Measurements from ENCODE around the gene PXN. TPM values are rescaled to one million over a fixed set of nuclear protein-coding genes. Genes with fewer than 3 reads are reported as not detected.
"Not testable (repeated sequence)": the region's sequence is repeated elsewhere in the genome, so short reads cannot be mapped to it uniquely, and the experiment has no call there.

The PXN gene
- total RNA-seq, 1 donor from 2014 or later: 282 TPM

DNA sequence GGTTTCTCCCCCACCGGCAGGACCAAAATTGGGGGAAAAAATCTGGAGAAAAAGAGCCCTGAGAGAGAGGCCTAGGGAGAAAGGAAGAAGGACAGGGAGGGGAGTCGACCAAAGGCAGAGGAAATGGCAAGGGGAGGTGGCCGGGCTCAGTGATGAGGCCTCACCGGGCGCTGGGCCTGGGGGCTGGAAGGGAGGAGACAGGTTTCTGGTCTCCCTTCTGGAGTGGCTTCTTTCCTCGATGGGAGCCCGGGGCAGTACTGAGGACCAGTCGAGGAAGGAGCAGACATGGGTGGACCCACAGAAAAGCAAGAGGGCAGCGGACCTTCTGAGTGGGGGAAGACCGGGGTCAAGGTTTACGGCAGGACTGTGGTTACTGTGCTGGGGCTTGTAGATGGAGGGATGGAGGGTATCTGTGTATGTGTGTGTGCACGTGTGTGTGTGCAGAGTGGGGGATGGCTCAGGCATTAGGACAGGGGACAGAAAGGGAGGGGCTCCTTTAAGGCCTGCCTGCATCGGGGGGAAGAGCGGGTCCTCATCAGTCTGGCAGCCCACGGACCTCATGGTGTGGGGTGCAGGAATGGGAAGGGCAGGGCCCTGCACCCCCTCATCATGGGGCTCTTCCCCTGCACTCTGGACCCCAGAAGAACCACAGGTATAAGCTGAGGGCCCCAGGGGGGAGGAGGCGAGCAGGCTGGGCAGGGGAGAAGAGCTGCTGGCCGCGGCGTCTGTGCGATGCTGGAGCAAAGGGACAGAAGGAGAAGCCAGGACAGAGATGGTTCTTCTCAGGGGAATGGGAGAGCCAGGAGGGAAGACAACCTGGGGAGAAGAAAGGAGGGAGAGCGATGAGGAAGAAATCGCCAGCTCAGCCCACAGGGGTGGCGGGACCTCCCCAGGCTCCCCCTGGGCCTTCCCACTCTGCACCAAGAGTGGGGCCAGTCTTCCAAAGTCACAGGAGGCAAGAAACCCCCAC lies 49.5 kb downstream of the PXN start:
- Histone ChIP-seq H3K4me1 (no peaks in the 10 kb centered on the region), H3K27me3 (no peaks in the 10 kb centered on the region), H3K4me3 (no peak overlapping the region), H3K9me3 (no peaks in the 10 kb centered on the region), H3K36me3 (peaks cover 90 to 100% of the 10 kb centered on the region in 2 donors), H3K27ac (no peak overlapping the region)
- TF ChIP-seq CTCF (IDR thresholded peaks at IDR 0.05): no peak
- intact Hi-C loops (cut with DNase I): no loop called here
- no peak for DNase-seq (ENCODE audit: low spot score in 2 of 2)

- peaks cover 89 to 100% of the 10 kb centered on the region in 2 donors for H3K36me3 ChIP-seq
- H3K27me3 ChIP-seq: no peaks in the 10 kb centered on the region
- no peak for TF ChIP-seq CTCF (IDR thresholded peaks at IDR 0.05)
- DNase-seq (ENCODE audit: low spot score in 2 of 2): no peak
- no peak overlapping the region for H3K27ac ChIP-seq
- intact Hi-C loops (cut with DNase I): no loop called here
- no peaks in the 10 kb centered on the region for H3K4me1 ChIP-seq
- H3K4me3 ChIP-seq: no peak overlapping the region
- no peaks in the 10 kb centered on the region for H3K9me3 ChIP-seq
Measured at GRCh38 chr12:120215357-120215735, 50.2 kb downstream of the PXN start.

DNA sequence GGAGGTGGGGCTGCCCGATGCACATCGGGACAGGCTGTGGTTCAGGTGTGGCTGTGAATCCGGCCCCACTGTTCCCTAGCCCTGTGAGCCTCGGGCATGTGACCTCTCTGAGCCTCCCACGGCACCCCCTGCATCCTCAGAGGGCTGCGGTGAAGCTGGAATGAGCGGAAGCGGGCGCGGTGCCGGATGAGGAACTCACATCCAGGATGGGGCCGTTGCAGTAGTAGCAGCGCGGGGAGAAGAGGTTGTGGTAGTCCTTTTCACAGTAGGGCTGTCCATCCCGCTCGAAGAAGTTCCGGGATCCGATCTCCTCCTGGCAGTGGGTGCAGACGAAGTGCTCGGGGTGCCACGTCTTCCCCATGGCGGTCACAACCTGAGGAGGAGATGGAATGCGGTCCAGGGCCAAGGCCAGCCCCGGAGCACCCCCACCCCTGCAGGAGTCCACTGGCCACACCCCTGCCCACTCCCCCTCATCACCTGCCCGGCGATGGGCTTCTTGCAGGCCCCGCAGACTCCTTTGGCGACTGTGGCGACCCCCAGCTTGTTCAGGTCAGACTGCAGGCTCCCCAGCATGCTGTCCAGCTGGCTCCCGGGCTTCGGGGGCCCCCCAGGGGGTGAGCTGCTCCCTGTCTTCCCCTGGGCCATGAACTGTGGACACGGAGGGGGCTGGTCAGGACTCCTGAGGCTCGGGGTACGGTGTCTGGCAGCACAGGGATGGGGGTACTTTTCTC lies 50.7 kb downstream of the PXN start:
- H3K27me3 ChIP-seq: no peaks in the 10 kb centered on the region
- DNase-seq (ENCODE audit: low spot score in 2 of 2): no peak
- no peak overlapping the region for H3K27ac ChIP-seq
- peaks cover 89 to 98% of the 10 kb centered on the region in 2 donors for H3K36me3 ChIP-seq
- H3K4me3 ChIP-seq: no peak overlapping the region
- no peaks in the 10 kb centered on the region for H3K9me3 ChIP-seq
- intact Hi-C loops (cut with DNase I): no loop called here
- no peak for TF ChIP-seq CTCF (IDR thresholded peaks at IDR 0.05)
- no peaks in the 10 kb centered on the region for H3K4me1 ChIP-seq

GRCh38 chr12:120213758-120214157 lies 51.8 kb downstream of the PXN start:
- no peaks in the 10 kb centered on the region for H3K4me1 ChIP-seq
- no peak overlapping the region for H3K27ac ChIP-seq
- TF ChIP-seq CTCF (IDR thresholded peaks at IDR 0.05): no peak
- no peak overlapping the region for H3K4me3 ChIP-seq
- H3K9me3 ChIP-seq: no peaks in the 10 kb centered on the region
- H3K27me3 ChIP-seq: no peaks in the 10 kb centered on the region
- intact Hi-C loops (cut with DNase I): no loop called here
- H3K36me3 ChIP-seq: peaks cover 80 to 87% of the 10 kb centered on the region in 2 donors
- DNase-seq (ENCODE audit: low spot score in 2 of 2): no peak

DNA sequence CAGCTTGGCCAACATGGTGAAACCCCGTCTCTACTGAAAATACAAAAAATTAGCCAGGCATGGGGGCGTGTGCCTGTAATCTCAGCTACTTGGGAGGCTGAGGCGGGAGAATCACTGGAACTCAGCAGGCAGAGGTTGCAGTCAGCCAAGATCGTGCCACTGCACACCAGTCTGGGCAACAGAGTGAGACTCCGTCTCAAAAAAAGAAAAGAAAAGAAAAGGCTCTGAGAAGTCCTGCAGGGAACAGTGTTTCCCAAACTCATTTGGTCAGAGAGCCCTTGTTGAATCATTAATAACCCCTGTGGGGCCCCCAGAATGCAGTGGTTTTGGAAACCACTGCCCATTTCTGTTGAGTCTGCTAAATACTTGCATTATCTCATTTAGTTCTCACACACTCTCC lies 52.3 kb downstream of the PXN start:
- H3K4me1 ChIP-seq; H3K9me3 ChIP-seq; H3K4me3 ChIP-seq; intact Hi-C loops (cut with DNase I); DNase-seq (ENCODE audit: low spot score in 2 of 2); H3K27ac ChIP-seq; H3K27me3 ChIP-seq: not testable (repeated sequence)
- peaks cover 75 to 82% of the 10 kb centered on the region in 2 donors for H3K36me3 ChIP-seq

DNA sequence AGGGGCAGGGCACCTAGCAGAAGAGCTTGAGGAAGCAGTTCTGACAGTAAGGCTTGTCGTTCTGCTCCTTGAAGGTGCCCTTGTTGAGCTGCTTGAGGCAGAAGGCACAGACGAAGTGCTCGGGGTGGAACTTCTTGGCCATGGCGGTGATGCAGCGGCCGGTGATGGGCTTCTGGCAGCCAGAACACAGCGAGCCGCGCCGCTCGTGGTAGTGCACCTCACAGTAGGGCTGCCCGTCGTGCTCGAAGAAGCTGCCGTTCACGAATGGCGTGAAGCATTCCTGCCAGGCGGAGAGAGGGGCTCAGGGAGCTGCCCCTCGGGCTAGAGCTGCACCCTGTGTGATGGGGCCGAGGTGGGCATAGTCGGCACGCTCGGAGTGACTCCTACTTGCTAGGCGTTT lies 53.2 kb downstream of the PXN start:
- Histone ChIP-seq H3K4me1 (no peaks in the 10 kb centered on the region), H3K9me3 (no peaks in the 10 kb centered on the region), H3K27ac (no peak overlapping the region), H3K27me3 (no peaks in the 10 kb centered on the region), H3K36me3 (peaks cover 72 to 73% of the 10 kb centered on the region in 2 donors), H3K4me3 (no peak overlapping the region)
- intact Hi-C loops (cut with DNase I): no loop called here
- no peak for DNase-seq (ENCODE audit: low spot score in 2 of 2)
- TF ChIP-seq CTCF (IDR thresholded peaks at IDR 0.05): no peak
